T-helper 17 cell (primary cell): ENCODE data around the gene PUDP. TPM values are rescaled to one million over a fixed set of nuclear protein-coding genes. Genes with fewer than 3 reads are reported as not detected.
A peak's percentile ranks its signal among the peaks of the same experiment; 100 is the strongest.

Source experiments
- ATAC-seq: fragments of 150-1000 bp; cut with Tn5 transposase; 2 replicates; pipeline ENCODE4 v1.10.0; 2021; ENCODE audit warnings: mild to moderate bottlenecking, moderate library complexity
- DNase-seq, 3 donors: peaks; one replicate each; pipeline versions ENCODE4 v3.0.0 to v3.0.0-alpha.2; 2020 to 2021
- H3K9me3 ChIP-seq: one replicate; pipeline ENCODE4 v1.7.0; 2013; ENCODE audit warnings: low read length, mild to moderate bottlenecking; ENCODE audit not compliant: control insufficient read depth, poor library complexity, severe bottlenecking
- H3K27ac Mint-ChIP-seq: one replicate; pipeline ENCODE4 v1.8.0; 2022; ENCODE audit warnings: mild to moderate bottlenecking, moderate library complexity, mixed read lengths
- H3K27me3 Mint-ChIP-seq: one replicate; pipeline ENCODE4 v1.8.0; 2022; ENCODE audit warnings: mixed read lengths
- H3K36me3 Mint-ChIP-seq: one replicate; pipeline ENCODE4 v1.8.0; 2022; ENCODE audit warnings: low read depth, mixed read lengths
- H3K4me1 Mint-ChIP-seq: one replicate; pipeline ENCODE4 v1.8.0; 2022; ENCODE audit warnings: mild to moderate bottlenecking, mixed read lengths
- H3K4me3 Mint-ChIP-seq: one replicate; pipeline ENCODE4 v1.8.0; 2022; ENCODE audit warnings: mild to moderate bottlenecking, moderate library complexity, mixed read lengths
- total RNA-seq, 4 donors: library from RNA in 2 of 4; stranded (reverse) in 2 of 4; gene quantifications; one replicate each; pipeline ENCODE4 v1.2.3 and lab custom pipeline; 2022 to 2026

The PUDP gene
- total RNA-seq, 2 donors from 2014 or later: 7.4 to 8.4 TPM

DNA sequence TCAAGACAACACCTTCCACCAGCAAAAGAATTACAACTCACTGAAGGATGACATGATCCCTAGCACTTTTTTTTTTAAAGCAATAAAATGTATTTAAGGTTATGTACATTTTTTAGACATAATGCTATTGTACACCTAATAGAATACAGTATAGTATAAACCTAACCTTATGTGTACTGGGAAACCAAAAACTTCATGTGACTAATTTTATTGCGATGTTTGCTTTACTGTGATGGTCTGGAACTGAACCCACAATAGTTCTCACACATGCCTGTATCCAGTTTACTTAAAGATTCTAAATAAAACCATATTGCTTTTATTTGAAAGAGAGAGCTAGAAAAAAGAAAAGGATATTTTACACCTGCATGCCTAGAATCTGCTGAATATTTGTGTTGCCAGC is 4.9 kb downstream of the PUDP start:
- H3K27me3 Mint-ChIP-seq: no peaks in the 10 kb centered on the region
- no peaks in the 10 kb centered on the region for H3K9me3 ChIP-seq
- DNase-seq: no peak
- no peaks in the 10 kb centered on the region for H3K36me3 Mint-ChIP-seq
- no peak overlapping the region for H3K27ac Mint-ChIP-seq
- no peak for ATAC-seq
- H3K4me1 Mint-ChIP-seq: peaks cover 7% of the 10 kb centered on the region
- no peak overlapping the region for H3K4me3 Mint-ChIP-seq

DNA sequence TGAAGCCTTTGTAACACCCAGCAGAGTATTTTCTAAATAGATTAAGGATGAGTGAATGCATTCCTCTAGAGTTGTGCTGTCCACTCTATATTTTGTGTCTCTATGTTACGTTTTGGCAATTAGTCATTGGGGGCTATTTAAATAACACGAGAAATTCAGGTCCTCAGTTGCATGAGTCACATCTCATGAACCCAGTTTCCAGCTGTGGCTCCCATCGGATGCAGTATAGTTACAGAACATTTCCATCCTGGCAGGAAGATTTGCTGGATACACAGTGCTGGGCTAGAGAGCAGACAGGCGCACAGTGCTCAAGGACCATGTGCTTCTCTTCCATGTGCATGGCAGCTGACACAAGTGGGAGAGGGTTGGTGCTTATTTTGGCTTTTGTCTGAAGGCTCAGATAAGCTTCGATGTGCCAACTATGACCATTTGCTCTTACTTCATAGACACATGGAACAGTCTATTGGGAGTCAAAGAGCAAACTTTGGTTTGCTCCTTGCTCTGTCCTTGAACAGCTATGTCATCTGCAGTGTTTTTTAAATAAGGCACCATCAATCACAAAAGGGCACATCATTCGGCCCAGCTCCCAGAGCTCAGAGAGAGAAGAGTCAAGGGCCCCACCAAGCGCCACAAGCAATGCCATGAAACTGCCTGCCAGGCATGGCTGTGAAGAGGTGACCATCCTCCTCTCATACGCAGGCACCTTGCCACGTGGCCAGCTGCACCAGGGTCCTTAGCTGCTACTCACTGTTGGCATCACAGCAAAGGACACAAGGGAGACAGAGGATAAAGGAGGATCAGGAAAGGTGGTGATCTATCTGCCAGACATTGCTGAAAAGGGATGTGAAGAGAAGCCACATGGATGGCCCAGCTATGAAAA is 8.5 kb downstream of the PUDP start:
- no peaks in the 10 kb centered on the region for H3K9me3 ChIP-seq
- no peaks in the 10 kb centered on the region for H3K36me3 Mint-ChIP-seq
- H3K4me1 Mint-ChIP-seq: peaks cover 14% of the 10 kb centered on the region
- ATAC-seq (no peak), DNase-seq (no peak)
- no peak overlapping the region for H3K4me3 Mint-ChIP-seq
- no peaks in the 10 kb centered on the region for H3K27me3 Mint-ChIP-seq
- H3K27ac Mint-ChIP-seq: no peak overlapping the region

DNA sequence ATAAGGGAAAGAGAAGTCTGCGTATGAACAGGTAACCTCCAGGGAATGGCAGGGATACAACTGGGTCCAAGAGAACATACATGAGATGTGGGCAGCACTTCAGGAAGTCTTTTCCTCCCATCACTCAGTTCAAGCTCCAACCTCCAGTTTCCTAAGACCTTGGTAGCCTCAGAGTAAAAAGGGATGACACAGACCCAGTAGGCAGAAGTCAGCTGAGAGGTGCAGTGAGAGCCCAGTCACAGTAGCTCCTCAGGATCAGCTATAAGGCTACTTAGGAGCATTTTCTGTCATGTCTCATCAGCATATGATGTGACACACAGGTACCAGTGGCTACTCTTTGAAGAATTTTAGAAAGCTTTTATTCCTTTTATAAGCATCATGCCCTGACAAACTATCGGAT is 13.0 kb downstream of the PUDP start:
- ATAC-seq (no peak), DNase-seq (no peak)
- Mint-ChIP-seq H3K4me1 (peaks cover 22% of the 10 kb centered on the region), H3K27ac (no peak overlapping the region), H3K4me3 (no peak overlapping the region), H3K36me3 (no peaks in the 10 kb centered on the region), H3K27me3 (no peaks in the 10 kb centered on the region)
- no peaks in the 10 kb centered on the region for H3K9me3 ChIP-seq

DNA sequence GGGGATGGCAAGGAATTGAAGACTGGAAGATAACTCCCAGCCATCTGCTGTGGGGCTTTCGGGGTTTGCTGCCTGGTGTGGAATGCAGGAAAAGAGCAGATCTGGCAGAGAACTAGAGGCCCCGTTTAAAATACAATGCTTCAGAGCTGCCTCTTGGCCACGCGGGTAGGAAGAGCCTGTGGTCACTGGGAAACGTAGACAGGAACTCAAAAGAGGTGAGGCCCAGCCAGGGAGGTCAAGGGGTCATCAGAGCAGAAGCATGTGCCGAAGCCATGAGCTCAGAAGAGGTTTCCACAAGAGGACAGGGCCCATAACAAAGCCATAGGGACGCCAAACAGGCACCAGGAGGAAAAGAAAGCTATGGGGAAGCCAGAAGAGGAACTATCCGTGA is 14.9 kb downstream of the PUDP start:
- H3K4me3 Mint-ChIP-seq: no peak overlapping the region
- no peaks in the 10 kb centered on the region for H3K9me3 ChIP-seq
- H3K4me1 Mint-ChIP-seq: peaks cover 19% of the 10 kb centered on the region
- no peaks in the 10 kb centered on the region for H3K36me3 Mint-ChIP-seq
- ATAC-seq (no peak), DNase-seq (no peak)
- no peaks in the 10 kb centered on the region for H3K27me3 Mint-ChIP-seq
- peak overlapping the region; percentile 45 for H3K27ac Mint-ChIP-seq

DNA sequence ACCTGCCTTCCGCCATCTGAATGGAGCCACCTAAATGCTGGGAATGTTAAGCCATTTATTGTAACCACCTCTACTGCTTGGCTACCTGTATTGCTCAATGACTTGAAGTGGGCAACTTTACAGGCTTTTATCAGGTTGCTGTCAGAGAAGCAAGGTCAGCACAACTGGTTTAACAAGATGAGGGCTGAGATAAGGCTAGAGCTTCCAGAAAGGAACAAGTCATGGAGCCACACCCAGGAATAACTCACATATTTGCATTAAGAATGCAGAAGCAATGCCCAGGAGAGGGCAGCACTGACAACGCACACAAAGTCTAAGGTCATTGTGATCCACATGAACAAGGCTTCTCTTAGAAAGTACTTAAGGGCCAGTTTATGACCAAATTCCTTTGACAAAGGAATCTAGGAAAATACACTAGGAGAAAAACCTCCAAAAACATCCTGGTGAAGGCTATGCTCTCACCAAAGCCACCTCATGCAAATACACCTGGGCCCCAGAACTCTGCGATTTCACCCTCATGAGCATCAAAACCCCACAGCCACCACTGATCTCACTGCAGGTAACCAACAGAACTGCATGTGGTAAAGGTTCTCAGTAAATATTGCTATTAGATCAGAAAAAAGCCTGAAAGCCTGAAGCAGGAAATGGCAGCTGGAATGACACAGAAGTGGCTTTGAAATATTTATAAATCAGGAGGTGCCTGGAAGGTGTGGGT is 15.5 kb downstream of the PUDP start:
- Mint-ChIP-seq H3K27me3 (no peaks in the 10 kb centered on the region), H3K4me3 (no peak overlapping the region)

DNA sequence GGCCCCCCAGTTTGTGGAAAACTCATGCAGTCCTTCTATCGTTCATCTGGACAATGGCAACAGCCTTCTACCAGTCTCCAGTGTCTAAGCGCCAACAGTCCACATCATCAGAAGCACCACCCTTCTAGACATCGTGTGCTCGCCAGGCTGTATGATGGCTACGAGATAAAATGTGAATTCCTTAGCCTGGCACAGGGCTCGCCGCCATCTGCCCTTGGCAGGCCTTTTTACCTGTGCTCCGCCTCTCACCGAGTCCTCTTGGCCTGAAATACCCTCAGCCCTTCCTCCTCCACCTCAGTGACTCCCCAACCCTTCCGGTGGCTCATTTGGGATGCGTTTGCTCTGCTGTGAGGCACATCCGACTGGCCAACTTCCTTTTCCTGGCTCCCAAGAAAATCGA is 16.3 kb downstream of the PUDP start:
- H3K27ac Mint-ChIP-seq: no peak overlapping the region
- ATAC-seq (no peak), DNase-seq (no peak)
- H3K36me3 Mint-ChIP-seq: no peaks in the 10 kb centered on the region
- H3K4me1 Mint-ChIP-seq: peaks cover 19% of the 10 kb centered on the region
- H3K9me3 ChIP-seq: no peaks in the 10 kb centered on the region
- no peak overlapping the region for H3K4me3 Mint-ChIP-seq
- no peaks in the 10 kb centered on the region for H3K27me3 Mint-ChIP-seq

More for the DNA sequence above, 15.5 kb downstream of the PUDP start:
- Mint-ChIP-seq H3K36me3 (no peaks in the 10 kb centered on the region), H3K4me1 (peaks cover 19% of the 10 kb centered on the region), H3K27ac (peak overlapping the region; percentile 45)
- peak; percentile 57 for ATAC-seq
- DNase-seq: peak in 1 of 3 donors; percentile 5
- no peaks in the 10 kb centered on the region for H3K9me3 ChIP-seq

DNA sequence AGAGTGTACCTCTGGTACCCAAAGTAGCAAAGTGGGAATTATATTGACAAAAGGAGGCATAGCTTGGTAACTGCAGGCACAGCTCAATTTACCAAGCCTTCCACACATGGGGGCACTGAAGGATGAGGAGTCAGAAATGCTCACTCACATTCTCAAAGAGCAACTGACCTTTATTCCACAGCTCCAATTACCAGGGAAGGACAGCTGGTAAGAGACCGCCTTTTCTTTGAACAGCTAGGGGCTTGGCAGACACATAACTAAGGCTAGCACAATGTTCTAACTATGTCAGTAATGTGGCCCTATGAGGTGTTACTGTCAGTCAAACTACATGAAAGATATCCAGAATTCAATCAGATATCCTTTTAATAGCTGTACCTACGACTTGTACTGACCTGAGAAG is 20.9 kb downstream of the PUDP start:
- no peaks in the 10 kb centered on the region for H3K9me3 ChIP-seq
- Mint-ChIP-seq H3K27ac (no peak overlapping the region), H3K4me3 (no peak overlapping the region), H3K27me3 (no peaks in the 10 kb centered on the region), H3K4me1 (peaks cover 7% of the 10 kb centered on the region), H3K36me3 (no peaks in the 10 kb centered on the region)
- ATAC-seq (no peak), DNase-seq (no peak)

DNA sequence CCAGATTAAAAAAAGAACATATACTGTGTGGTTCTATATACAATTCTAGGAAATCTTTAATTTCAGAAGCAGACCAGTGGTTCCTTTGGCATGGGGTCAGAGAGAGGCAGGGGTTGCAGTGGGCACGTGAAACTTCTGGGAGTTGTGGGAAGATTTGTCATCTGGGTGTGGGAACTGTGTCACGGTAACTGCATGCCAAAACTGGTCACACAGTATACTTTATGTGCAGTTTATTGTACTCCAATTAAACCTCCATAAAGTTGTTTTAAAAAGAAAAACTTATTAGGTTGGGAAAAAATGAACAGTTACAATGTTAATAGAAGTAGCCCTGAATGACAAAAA is 27.1 kb downstream of the PUDP start:
- Mint-ChIP-seq H3K27me3 (no peaks in the 10 kb centered on the region), H3K27ac (no peak overlapping the region), H3K4me3 (no peak overlapping the region), H3K4me1 (peaks cover 20% of the 10 kb centered on the region), H3K36me3 (no peaks in the 10 kb centered on the region)
- ATAC-seq (no peak), DNase-seq (no peak)
- H3K9me3 ChIP-seq: no peaks in the 10 kb centered on the region

DNA sequence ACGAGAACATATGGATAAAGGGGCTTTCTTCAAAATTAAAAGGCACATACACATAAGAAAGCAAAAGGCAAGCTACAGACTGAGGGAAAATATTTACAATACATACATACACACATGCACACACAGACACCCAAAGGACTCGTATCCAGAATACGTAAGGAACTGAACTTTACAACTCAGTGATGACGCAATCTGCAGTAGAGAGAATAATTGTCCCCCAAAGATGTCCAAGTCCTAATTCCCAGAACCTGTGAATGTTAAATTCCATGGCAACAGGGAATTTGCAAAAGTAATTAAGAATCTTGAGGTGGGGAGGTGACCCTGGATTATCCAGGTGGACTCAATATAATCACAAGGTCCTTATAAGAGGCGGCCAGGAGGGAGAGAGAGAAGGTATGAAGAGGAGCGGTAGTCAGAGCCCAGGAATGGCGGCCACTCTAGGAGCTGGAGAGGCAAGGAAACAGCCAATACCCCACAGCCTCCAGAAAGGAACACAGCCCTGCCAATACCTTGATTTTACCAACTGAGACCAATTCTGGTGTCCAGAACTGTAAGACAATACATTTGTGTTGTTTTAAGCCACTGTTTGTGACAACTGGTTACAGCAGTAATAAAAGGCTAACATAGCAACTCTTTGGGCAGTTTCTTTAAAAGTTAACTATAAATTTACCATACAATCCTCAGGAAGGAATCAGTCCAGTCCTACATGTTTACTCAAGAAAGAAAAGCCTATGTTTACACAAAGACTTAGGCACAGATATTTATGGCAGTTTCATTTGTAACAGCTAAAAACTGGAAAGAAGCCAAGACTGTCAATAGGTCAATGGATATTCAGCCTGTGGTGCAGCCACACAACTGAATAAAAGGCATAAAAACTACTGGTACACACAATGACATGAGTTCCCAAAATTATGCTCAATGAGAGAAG is 27.7 kb downstream of the PUDP start:
- Mint-ChIP-seq H3K36me3 (no peaks in the 10 kb centered on the region), H3K4me1 (peaks cover 23% of the 10 kb centered on the region)

DNA sequence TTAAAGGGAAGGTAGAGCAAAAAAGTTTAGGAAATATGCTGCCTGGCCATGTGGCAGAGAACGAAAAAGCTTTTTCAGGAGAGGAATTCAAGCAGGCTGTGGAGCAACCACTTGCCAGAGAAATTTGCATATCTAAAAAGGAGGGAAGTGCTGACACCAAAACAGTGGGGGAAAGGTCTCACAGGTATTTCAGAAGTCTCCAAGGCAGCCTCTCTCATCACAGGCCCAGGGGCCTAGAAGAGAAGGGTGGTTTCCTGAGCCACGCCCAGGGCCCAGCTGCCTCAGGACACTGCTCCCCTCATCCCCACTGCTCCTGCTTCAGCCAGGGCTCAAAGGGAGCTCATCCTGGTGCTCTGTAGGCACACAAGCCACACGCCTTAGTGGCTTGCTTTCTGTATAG is 30.4 kb downstream of the PUDP start:
- Mint-ChIP-seq H3K4me3 (no peak overlapping the region), H3K4me1 (peaks cover 24% of the 10 kb centered on the region), H3K36me3 (no peaks in the 10 kb centered on the region), H3K27me3 (no peaks in the 10 kb centered on the region), H3K27ac (peak overlapping the region; percentile 73)
- DNase-seq: no peak
- no peak for ATAC-seq
- H3K9me3 ChIP-seq: no peaks in the 10 kb centered on the region

More for the DNA sequence above, 27.7 kb downstream of the PUDP start:
- no peak for ATAC-seq
- H3K27ac Mint-ChIP-seq: no peak overlapping the region
- DNase-seq: no peak
- no peaks in the 10 kb centered on the region for H3K9me3 ChIP-seq
- H3K27me3 Mint-ChIP-seq: no peaks in the 10 kb centered on the region
- H3K4me3 Mint-ChIP-seq: no peak overlapping the region

DNA sequence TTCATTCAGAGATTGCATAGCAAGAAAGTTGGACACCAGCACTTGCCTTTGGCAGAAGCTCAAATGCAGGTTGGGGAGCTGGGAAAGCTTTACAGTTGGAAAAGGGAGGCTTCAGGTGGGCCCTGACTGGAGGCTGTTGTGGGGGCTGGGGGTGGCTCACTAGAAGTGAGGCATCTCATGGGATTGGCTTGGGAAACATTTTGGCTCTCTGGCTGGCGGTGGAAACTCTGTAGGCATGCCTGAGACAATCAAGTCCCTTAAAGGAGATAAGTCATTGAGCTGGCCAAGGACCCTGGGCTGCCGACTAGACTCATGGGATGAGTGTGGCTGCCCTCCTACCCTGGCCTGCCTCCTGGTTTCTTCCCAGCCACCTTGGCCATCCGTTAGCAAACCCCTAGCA is 31.9 kb downstream of the PUDP start:
- no peak for ATAC-seq
- H3K27me3 Mint-ChIP-seq: no peaks in the 10 kb centered on the region
- no peak overlapping the region for H3K4me3 Mint-ChIP-seq
- DNase-seq: no peak
- peaks cover 23% of the 10 kb centered on the region for H3K4me1 Mint-ChIP-seq
- no peaks in the 10 kb centered on the region for H3K9me3 ChIP-seq
- no peaks in the 10 kb centered on the region for H3K36me3 Mint-ChIP-seq
- no peak overlapping the region for H3K27ac Mint-ChIP-seq

DNA sequence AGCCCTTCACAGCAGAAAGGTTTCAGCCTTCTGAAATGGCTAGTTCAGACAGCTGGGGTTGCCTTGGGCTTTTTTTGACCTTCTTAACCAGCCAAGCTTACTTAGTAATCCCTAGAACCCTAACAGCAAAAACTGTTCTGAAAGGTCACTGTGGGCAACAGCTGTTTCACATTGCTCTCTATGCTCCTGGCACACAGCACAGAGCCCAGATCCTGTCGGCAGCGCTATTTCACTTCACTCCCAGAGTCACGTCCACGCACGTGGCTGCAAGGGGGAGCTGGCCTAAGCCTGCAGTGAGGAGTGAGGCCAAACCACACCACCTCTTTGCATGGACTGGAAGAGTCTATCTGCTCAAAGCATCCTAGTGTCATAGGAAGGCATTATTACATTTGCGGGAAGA is 32.4 kb downstream of the PUDP start:
- ATAC-seq (no peak), DNase-seq (no peak)
- Mint-ChIP-seq H3K27ac (no peak overlapping the region), H3K4me3 (no peak overlapping the region), H3K36me3 (no peaks in the 10 kb centered on the region), H3K27me3 (no peaks in the 10 kb centered on the region), H3K4me1 (peaks cover 29% of the 10 kb centered on the region)
- no peaks in the 10 kb centered on the region for H3K9me3 ChIP-seq

DNA sequence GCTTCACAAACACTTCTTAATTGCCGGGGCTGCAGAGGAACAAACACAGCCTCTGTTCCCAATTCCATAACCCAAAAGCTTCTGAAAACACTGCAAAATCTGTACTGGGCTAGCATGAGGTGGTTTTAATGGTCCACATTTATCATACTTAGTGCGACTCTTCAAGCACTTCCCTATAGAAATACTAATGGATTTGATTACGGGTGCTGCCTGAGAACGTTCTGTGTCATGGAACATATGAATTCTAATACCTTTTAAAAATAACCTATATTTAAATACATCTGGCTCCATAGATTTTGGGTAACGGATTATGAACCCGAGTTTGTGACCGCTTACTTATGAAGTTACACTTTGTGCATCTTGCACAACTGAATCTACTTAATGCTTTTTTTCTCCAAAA is 35.9 kb downstream of the PUDP start:
- DNase-seq: no peak
- Mint-ChIP-seq H3K27ac (no peak overlapping the region), H3K4me1 (peaks cover 21% of the 10 kb centered on the region), H3K36me3 (peaks cover 2% of the 10 kb centered on the region), H3K27me3 (no peaks in the 10 kb centered on the region), H3K4me3 (no peak overlapping the region)
- H3K9me3 ChIP-seq: no peaks in the 10 kb centered on the region
- ATAC-seq: no peak
